Ishikawa (cell line): Measurements from ENCODE around the gene SBF2.

Experiments
- CEBPB ChIP-seq: IDR thresholded peaks from 2 replicates; pipeline ENCODE4 v1.6.1; 2012
- CREB1 ChIP-seq: IDR thresholded peaks from 2 replicates; pipeline ENCODE4 v1.6.1; 2012; ENCODE audit warnings: low read depth
- EGR1 ChIP-seq: IDR thresholded peaks from 2 replicates; pipeline ENCODE4 v1.6.1; 2012
- EP300 ChIP-seq: IDR thresholded peaks from 2 replicates; pipeline ENCODE4 v1.6.1; 2012; ENCODE audit warnings: borderline replicate concordance
- FOXM1 ChIP-seq: IDR thresholded peaks from 2 replicates; pipeline ENCODE4 v1.6.1; 2012; ENCODE audit warnings: low read depth, borderline replicate concordance
- NFIC ChIP-seq: IDR thresholded peaks from 2 replicates; pipeline ENCODE4 v1.6.1; 2012
- RAD21 ChIP-seq: IDR thresholded peaks from 2 replicates; pipeline ENCODE4 v1.6.1; 2012; ENCODE audit warnings: low read depth
- TAF1 ChIP-seq: IDR thresholded peaks from 2 replicates; pipeline ENCODE4 v1.6.1; 2012; ENCODE audit warnings: low read depth, mild to moderate bottlenecking
- TCF12 ChIP-seq: IDR thresholded peaks from 2 replicates; pipeline ENCODE4 v1.6.1; 2012; ENCODE audit warnings: low read depth
- TEAD4 ChIP-seq: IDR thresholded peaks from 2 replicates; pipeline ENCODE4 v1.6.1; 2012
- YY1 ChIP-seq: IDR thresholded peaks from 2 replicates; pipeline ENCODE4 v1.6.1; 2012; ENCODE audit warnings: low read depth
- ZBTB7A ChIP-seq: IDR thresholded peaks from 2 replicates; pipeline ENCODE4 v1.6.1; 2012; ENCODE audit warnings: low read depth
- TF ChIP-seq, protein P1 (sequence below): IDR thresholded peaks from 2 replicates; pipeline ENCODE4 v1.6.1; 2012; ENCODE audit warnings: low read depth, mild to moderate bottlenecking
- TF ChIP-seq, protein P2 (sequence below): IDR thresholded peaks from 2 replicates; pipeline ENCODE4 v1.6.1; 2012
- TF ChIP-seq, protein P3 (sequence below): IDR thresholded peaks from 2 replicates; pipeline ENCODE4 v1.6.1; 2012

Gene SBF2

DNA sequence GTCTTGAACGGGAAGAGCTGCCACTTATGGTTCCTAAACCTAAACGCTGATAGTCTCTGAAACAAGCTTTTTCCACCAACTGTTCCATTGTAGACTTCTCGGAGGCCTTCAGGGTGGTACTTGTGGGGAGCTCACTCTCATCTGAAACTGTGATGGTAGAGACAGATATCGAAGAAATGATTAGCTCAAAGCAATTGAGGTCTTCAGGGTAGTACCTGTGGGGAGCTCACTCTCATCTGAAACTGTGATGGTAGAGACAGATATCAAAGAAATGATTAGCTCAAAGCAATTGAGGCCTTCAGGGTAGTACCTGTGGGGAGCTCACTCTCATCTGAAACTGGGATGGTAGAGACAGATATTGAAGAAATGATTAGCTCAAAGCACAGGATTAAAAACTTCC lies 454.5 kb downstream of the SBF2 start:
- TF ChIP-seq FOXM1 (no peak), EP300 (no peak), YY1 (no peak), CREB1 (no peak), TAF1 (no peak)
- TF ChIP-seq, protein P1, sequence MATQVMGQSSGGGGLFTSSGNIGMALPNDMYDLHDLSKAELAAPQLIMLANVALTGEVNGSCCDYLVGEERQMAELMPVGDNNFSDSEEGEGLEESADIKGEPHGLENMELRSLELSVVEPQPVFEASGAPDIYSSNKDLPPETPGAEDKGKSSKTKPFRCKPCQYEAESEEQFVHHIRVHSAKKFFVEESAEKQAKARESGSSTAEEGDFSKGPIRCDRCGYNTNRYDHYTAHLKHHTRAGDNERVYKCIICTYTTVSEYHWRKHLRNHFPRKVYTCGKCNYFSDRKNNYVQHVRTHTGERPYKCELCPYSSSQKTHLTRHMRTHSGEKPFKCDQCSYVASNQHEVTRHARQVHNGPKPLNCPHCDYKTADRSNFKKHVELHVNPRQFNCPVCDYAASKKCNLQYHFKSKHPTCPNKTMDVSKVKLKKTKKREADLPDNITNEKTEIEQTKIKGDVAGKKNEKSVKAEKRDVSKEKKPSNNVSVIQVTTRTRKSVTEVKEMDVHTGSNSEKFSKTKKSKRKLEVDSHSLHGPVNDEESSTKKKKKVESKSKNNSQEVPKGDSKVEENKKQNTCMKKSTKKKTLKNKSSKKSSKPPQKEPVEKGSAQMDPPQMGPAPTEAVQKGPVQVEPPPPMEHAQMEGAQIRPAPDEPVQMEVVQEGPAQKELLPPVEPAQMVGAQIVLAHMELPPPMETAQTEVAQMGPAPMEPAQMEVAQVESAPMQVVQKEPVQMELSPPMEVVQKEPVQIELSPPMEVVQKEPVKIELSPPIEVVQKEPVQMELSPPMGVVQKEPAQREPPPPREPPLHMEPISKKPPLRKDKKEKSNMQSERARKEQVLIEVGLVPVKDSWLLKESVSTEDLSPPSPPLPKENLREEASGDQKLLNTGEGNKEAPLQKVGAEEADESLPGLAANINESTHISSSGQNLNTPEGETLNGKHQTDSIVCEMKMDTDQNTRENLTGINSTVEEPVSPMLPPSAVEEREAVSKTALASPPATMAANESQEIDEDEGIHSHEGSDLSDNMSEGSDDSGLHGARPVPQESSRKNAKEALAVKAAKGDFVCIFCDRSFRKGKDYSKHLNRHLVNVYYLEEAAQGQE: no peak
- TF ChIP-seq, protein P2, sequence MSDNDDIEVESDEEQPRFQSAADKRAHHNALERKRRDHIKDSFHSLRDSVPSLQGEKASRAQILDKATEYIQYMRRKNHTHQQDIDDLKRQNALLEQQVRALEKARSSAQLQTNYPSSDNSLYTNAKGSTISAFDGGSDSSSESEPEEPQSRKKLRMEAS: no peak

DNA sequence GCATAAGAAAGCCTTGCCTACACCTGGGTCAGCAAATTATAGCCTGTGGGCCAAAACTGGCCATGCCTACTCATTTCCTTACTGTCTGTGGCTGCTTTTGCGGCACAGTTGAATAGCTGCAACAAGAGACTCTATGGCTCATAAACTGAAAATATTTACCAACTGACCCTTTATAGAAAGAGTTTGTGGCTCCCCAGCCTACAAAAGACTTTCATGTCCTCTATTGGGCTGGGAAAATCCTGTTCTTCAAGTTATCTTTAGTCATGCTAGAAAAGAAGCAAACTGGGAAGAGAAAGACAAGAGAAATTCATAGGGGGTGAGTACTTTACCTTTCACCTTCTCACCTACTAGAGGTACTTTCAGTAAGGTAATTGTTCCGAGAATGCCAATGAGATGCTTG lies 455.1 kb downstream of the SBF2 start:
- TF ChIP-seq EGR1 (no peak), CEBPB (no peak), NFIC (no peak), TCF12 (no peak)

DNA sequence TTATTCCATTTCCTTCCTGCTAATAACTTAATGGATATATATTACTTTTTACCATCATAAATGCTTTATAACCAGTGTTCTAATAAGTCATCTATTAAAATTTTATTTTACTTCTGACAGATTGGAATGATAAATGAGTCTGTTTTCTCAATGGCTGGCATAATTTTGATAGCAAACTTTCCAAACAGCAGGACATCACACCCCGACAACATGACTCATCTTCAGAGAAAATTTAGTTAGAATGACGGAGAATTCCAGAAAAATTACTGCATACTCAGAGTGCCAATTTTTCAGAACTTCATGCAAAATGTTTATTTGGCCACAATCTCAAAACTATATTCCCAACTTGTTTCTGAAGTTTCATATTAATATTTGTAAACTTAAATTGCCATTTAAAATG lies 455.8 kb downstream of the SBF2 start:
- no peak for TF ChIP-seq NFIC
- TF ChIP-seq CREB1: no peak
- TF ChIP-seq RAD21: no peak
- no peak for TF ChIP-seq EP300
- no peak for TF ChIP-seq ZBTB7A
- TF ChIP-seq TEAD4: no peak
- no peak for TF ChIP-seq CEBPB
- TF ChIP-seq TCF12: no peak
- TF ChIP-seq, protein P3, sequence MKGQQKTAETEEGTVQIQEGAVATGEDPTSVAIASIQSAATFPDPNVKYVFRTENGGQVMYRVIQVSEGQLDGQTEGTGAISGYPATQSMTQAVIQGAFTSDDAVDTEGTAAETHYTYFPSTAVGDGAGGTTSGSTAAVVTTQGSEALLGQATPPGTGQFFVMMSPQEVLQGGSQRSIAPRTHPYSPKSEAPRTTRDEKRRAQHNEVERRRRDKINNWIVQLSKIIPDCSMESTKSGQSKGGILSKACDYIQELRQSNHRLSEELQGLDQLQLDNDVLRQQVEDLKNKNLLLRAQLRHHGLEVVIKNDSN: no peak
- TF ChIP-seq, protein P2: no peak
- no peak for TF ChIP-seq EGR1
- TF ChIP-seq TAF1: no peak
- TF ChIP-seq YY1: no peak
- no peak for TF ChIP-seq FOXM1
- TF ChIP-seq, protein P1: no peak

DNA sequence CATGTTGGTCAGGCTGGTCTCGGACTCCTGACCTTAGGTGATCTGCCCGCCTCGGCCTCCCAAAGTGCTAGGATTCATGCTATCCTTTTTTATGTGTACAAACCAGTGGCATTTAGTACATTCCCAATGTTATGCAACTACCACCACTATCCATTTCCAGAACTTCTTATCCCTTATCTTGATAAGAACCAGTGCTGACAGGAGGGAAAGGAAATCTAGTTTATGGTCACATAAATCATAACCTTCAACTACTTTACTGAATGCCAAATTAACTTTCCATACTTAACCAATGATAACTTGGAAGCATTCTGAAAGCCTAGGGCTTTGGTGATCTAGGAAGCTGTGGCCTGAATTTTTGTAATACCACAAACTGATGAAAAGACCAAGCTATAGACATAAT lies 459.7 kb downstream of the SBF2 start:
- TF ChIP-seq TCF12 (no peak), CREB1 (no peak), TAF1 (no peak), RAD21 (no peak), YY1 (no peak), ZBTB7A (no peak), EP300 (no peak), TEAD4 (no peak), FOXM1 (no peak), EGR1 (no peak), CEBPB (no peak), NFIC (no peak)
- TF ChIP-seq, protein P3: no peak
- TF ChIP-seq, protein P1: no peak
- TF ChIP-seq, protein P2: no peak

DNA sequence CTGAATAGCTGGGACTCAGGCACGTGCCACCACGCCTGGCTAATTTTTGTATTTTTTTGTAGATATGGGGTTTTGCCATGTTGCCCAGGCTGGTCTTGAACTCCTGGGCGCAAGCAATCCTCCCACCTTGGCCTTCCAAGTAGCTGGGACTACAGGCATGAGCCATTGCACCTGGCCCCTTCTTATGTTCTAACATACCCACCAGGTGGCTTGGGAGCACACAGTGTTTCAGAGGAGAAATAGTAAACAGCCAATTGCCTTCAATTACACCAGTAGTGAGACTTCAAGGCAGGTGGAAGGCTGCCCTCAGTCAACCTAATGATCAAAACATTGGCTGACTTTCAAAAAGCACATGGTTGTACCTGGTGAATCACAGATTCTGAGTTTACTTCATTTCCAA lies 462.9 kb downstream of the SBF2 start:
- TF ChIP-seq EGR1 (no peak), TAF1 (no peak), TEAD4 (no peak), ZBTB7A (no peak), RAD21 (no peak), TCF12 (no peak), CEBPB (no peak), CREB1 (no peak)
- TF ChIP-seq, protein P1: no peak
- TF ChIP-seq, protein P2: no peak
- TF ChIP-seq, protein P3: no peak
